Cardiac muscle cell (in vitro differentiated cells and primary cell): ENCODE results near the gene PRND. TPM values are rescaled to one million over a fixed set of nuclear protein-coding genes. Genes with fewer than 3 reads are reported as not detected.

Source experiments
- DNase-seq, 2 donors: peaks; one replicate each; pipeline versions ENCODE4 v3.0.0 to v3.0.0-alpha.2; 2010 to 2017; ENCODE audit warnings: low read depth in 1 of 2, low spot score in 1 of 2
- H3K27ac ChIP-seq: fragments of 200-600 bp; sonication (generic); 2 replicates; pipeline ENCODE4 v1.5.1; 2016
- H3K27me3 ChIP-seq: fragments of 200-600 bp; sonication (generic); 2 replicates; pipeline ENCODE4 v1.6.0; 2016; ENCODE audit warnings: control low read depth
- H3K36me3 ChIP-seq: fragments of 200-600 bp; sonication (generic); 2 replicates; pipeline ENCODE4 v1.5.1; 2016; ENCODE audit warnings: control low read depth
- H3K4me1 ChIP-seq: fragments of 200-600 bp; sonication (generic); 2 replicates; pipeline ENCODE4 v1.8.1; 2017; ENCODE audit warnings: low read depth, mild to moderate bottlenecking, mixed run types
- H3K4me3 ChIP-seq: fragments of 200-600 bp; sonication (generic); 2 replicates; pipeline ENCODE4 v1.5.1; 2016; ENCODE audit warnings: mild to moderate bottlenecking
- H3K9me3 ChIP-seq: fragments of 200-600 bp; sonication (generic); 2 replicates; pipeline ENCODE4 v1.5.1; 2017; ENCODE audit warnings: low read depth, mild to moderate bottlenecking, control low read depth
- polyA plus RNA-seq: library from polyadenylated mRNA; unstranded; fragments of >200 nt; fragmentation: Nextera tagmentation; extraction: Ambion mirVana; gene quantifications from 2 replicates; pipeline ENCODE4 v1.2.1, GENCODE V29; 2016
- total RNA-seq: library from RNA; depleted of rRNA; stranded (reverse); fragments of >200 nt; gene quantifications from 2 replicates; pipeline ENCODE4 v1.2.3, GENCODE V29; 2016
- TF ChIP-seq, protein P1 (sequence below): IDR thresholded peaks from 2 replicates; pipeline ENCODE4 v1.5.1; 2012; ENCODE audit warnings: low read depth, mild to moderate bottlenecking, low read length

Gene PRND
- total and polyA plus RNA-seq, 2 experiments from 2014 or later, result 0.39 TPM; not detected in 1

DNA sequence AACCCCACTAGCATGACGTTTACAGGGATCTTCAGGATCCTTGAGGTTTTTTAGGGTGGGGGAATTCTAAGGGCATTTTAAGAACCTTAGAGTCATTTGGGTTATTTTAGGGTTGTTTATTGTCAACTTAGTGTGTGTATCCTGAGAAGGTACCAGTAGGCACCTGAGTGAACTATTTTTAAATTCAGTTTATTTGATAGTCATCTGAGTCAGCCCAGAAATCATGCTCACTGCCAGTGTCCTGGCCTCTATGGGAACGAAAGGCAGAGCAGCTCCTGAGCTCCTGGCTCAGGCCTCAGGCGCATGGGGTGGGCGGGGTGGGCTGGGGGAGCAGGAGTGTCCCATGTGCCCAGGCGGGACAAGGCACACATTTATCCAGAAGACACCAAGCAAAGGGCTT is 52.0 kb downstream of the PRND start:
- H3K36me3 ChIP-seq, result no peaks in the 10 kb centered on the region
- no peak overlapping the region for H3K27ac ChIP-seq
- no peak overlapping the region for H3K4me3 ChIP-seq
- H3K4me1 ChIP-seq, result no peaks in the 10 kb centered on the region
- H3K9me3 ChIP-seq, result no peaks in the 10 kb centered on the region
- H3K27me3 ChIP-seq, result no peaks in the 10 kb centered on the region
- TF ChIP-seq, protein P1, sequence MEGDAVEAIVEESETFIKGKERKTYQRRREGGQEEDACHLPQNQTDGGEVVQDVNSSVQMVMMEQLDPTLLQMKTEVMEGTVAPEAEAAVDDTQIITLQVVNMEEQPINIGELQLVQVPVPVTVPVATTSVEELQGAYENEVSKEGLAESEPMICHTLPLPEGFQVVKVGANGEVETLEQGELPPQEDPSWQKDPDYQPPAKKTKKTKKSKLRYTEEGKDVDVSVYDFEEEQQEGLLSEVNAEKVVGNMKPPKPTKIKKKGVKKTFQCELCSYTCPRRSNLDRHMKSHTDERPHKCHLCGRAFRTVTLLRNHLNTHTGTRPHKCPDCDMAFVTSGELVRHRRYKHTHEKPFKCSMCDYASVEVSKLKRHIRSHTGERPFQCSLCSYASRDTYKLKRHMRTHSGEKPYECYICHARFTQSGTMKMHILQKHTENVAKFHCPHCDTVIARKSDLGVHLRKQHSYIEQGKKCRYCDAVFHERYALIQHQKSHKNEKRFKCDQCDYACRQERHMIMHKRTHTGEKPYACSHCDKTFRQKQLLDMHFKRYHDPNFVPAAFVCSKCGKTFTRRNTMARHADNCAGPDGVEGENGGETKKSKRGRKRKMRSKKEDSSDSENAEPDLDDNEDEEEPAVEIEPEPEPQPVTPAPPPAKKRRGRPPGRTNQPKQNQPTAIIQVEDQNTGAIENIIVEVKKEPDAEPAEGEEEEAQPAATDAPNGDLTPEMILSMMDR, result no peak
- DNase-seq, result no peak

DNA sequence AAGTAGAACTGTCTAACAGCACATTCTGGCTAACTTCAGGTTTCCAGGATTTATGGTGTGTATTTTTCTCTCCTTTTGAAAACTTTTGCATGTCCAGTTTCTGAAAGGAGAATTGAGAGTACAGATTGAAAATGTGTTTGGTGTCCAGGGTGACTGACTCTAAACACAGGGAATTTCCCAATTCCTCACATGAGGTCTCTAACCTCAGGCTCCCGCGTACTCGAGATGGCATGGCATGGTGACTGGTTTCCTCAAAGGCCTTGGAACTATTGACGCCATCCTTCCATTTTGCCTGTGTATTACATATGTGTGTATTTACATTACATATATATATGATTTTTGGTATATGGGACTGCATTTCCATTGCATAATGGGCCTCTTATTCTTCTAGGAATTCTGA is 52.5 kb downstream of the PRND start:
- no peak overlapping the region for H3K4me3 ChIP-seq
- no peaks in the 10 kb centered on the region for H3K27me3 ChIP-seq
- no peak for DNase-seq
- no peaks in the 10 kb centered on the region for H3K4me1 ChIP-seq
- TF ChIP-seq, protein P1, result no peak
- H3K27ac ChIP-seq, result no peak overlapping the region
- no peaks in the 10 kb centered on the region for H3K36me3 ChIP-seq
- no peaks in the 10 kb centered on the region for H3K9me3 ChIP-seq

DNA sequence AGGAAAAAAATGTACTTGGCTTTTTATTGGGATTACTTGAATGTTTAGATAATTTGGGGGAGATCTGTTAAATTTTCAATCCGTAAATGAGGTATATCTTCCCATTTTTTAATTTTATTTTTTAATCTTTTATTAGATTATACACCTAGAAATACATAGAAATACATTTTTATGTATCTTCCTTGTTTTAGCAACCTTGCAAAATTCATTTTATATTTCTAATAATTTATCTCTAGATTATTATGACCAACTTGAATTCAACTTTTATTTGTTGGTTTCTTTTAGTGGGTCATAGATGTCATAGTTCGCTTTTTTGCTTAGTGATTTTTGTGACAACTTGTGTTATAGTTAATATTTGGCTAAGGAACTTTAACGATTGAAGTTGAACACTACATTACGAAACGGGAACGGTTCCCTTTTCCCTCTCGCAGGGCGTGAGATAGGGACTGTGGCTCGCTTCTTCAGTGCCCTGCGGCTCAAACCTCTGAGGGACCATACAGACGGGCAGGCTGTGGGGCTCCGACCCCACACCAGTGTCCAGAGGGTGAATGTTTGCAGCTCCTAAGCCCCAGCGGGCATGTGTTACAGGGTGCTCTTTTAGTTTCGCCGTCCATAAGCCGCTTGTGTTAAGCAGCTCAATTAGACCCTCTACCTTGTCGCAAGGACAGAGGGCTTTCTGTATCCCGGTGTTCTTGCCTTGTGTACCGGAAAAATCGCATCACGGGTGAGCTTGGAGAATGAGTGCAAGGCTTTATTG is 53.8 kb downstream of the PRND start:
- Histone ChIP-seq H3K27ac (no peak overlapping the region), H3K9me3 (no peaks in the 10 kb centered on the region), H3K27me3 (no peaks in the 10 kb centered on the region), H3K4me1 (no peaks in the 10 kb centered on the region), H3K4me3 (no peak overlapping the region), H3K36me3 (no peaks in the 10 kb centered on the region)
- no peak for DNase-seq
- TF ChIP-seq, protein P1, result no peak

DNA sequence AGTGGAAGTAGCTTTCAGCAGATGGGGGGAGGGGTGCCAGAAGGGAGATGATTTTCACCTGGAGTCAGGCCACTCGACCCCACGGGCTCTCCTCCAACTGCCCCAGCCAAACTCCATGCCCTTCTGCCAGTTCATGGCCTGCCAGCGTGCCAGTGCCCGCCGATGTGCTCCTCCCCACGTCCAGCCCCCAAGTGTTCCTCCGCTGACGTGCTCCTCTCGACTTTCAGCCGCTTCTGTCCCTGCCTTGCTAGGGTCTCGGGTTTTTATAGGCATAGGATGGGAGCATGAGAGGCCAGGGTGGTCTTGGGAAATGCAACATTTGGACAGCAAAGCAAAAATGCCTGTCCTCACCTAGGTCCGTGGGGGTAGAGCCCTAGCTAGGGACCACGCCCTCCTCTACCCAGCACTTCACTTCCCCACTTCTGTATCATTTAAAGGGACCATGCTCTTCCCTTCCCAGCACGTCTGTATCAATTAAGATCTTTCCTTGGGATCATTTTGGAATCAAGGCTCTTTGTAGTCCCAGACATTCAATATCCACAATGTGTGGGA is 54.4 kb downstream of the PRND start:
- H3K27ac ChIP-seq, result no peak overlapping the region
- H3K9me3 ChIP-seq, result no peaks in the 10 kb centered on the region
- no peaks in the 10 kb centered on the region for H3K27me3 ChIP-seq
- no peaks in the 10 kb centered on the region for H3K4me1 ChIP-seq
- no peak for DNase-seq
- no peaks in the 10 kb centered on the region for H3K36me3 ChIP-seq
- no peak overlapping the region for H3K4me3 ChIP-seq
- TF ChIP-seq, protein P1, result no peak

Other genes starting within 250 kb of the PRND start
- 165 and 179 TPM in 2 replicates for gene PRNP, start 35.5 kb upstream of the PRND start, total RNA-seq
- 144 and 169 TPM in 2 replicates for gene PRNP, start 35.5 kb upstream of the PRND start, polyA plus RNA-seq
- 1.1 and 1.7 TPM in 2 replicates for gene RASSF2, start 101.7 kb downstream of the PRND start, total RNA-seq
- gene RASSF2, start 101.7 kb downstream of the PRND start, polyA plus RNA-seq, result 0.05 and 0.18 TPM in 2 replicates